HG02642 (cell line): ENCODE data around the gene SVEP1.
"Not testable (repeated sequence)": the region's sequence is repeated elsewhere in the genome, so short reads cannot be mapped to it uniquely, and the experiment has no call there.

Experiments used
- ATAC-seq: cut with Tn5 transposase; IDR thresholded peaks from one replicate; pipeline ENCODE4 v1.9.1; 2021; ENCODE audit warnings: mild to moderate bottlenecking; ENCODE audit not compliant: unreplicated experiment, poor library complexity

Gene SVEP1

DNA sequence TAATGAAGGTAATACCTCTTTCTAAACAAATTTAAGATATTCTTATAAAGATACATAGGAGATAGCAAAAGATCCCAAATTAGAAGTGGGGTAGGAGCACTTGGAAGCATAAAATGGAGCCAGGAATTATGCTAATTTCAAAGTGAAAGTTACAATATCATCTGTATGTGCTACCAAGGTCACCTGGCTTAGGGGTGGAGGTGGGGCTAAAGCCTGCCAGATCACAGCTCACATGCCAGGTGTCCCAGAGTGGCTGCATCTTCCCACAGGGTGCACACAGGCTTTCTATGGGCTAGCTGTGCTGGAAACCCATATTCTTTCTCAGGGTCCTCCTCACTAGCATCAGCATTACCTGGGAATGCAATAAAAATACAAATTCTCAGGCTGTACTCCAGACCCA, 123.7 kb downstream of the SVEP1 start:
- ATAC-seq: no peak

GRCh38 chr9:110452227-110452801, 127.2 kb downstream of the SVEP1 start:
- ATAC-seq: no peak

DNA sequence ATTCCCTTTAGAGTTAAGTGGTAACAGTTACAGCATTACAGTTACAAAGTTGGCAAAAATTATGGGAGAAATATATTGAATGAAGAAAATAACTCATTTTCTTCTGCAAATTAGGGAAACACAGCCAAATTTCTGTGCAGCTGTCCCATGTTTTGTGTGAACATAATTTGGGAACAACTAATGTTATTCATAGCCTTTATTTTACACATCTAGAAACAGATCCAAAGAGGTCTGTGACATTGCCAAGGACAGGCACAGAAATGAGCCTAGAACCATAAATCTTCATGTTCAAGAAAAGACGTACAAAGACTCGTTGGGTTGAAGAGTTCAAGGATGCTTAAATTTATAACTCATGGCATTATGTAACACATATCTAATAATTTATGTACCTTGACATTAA, 127.8 kb downstream of the SVEP1 start:
- ATAC-seq: no peak

DNA sequence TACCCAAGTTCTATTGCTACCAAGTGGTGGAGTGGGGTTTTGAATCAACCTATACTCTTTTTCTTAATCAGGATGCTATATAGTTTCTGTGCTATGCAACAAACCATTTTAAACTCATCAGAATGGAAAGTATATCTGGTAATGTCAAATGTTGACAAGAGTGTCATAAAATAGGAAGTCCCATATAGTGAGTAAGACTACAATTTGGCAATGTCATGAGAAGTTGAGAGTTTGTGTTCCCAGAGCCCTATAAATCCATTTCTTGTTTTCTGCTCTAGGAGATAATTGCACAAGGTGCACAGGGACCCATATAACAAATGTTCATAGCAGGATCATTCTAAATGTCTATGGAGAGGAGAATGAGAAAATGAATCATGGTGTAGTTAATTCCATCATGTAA, 132.1 kb downstream of the SVEP1 start:
- ATAC-seq: no peak

GRCh38 chr9:110446171-110446570, 133.4 kb downstream of the SVEP1 start:
- ATAC-seq: no peak

DNA sequence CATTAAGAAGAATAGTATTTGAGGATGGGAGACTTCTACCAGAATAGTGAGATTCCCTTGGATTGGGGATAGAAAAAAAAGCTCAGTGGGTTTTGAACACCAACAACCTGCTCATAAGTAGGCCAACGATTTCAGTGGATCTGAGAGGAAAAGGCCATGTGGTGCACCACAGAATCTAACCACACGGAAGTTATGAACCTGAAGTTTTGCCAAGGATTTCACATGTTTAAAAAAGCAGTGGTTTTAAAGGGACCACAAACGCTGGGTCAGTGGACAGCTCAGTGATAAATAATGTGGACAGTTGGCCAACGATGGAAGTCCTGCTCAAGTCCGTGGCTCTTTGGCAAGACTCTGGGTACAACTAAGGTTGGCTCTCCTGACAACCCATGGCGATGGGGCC, 134.6 kb downstream of the SVEP1 start:
- ATAC-seq: no peak

GRCh38 chr9:110443866-110444220, 135.7 kb downstream of the SVEP1 start:
- ATAC-seq: no peak

DNA sequence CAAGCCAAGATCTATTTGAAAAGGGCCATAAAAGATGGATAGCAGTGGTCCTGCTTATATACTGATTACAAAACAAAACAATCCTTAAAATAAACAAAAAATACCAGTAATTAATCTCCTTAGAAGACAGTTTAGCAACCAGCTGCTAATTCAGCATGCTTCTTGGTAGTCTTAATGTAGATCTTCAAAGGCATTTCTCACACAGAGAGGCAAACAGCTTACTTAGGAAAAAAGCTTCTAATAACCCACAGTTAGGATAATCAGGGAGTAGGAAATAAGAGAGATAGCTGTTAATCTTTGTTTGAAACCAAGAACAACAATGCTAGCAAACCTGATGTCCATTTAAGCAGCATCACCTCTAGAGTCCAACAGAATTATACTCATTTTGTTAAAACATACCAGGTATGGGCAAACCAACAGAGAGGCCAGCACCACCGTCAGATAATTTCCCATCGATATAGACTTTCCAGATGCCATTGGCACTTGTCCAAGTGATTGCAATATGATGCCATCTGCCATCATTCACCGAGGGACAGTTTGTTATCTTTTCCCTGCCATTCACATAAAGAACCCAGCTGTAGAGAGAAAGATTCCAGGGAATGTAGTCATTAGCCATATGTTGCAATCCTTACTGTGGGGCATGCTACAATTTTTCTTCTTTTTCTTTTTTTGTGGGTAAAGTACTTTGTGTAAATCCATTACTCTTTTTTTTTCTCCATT, 136.2 kb downstream of the SVEP1 start:
- ATAC-seq: no peak

DNA sequence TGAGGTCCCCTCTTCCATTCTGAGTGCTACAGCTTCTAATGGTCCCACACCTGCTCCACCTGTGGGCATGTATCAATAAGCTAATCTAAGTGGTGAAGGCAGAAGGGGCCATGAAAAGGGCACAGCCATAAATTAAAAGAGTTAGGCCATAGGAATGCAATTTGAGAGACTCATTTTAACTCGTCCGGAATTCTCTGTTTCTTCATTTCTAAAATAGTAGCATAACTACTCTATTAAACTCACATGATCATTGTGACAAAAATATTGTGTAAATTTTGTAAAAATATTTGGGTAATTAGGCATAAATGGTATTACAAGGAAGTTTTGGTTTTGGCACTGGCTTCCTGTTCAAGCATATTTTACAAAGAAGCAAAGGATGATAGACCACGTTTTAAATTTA, 138.7 kb downstream of the SVEP1 start:
- no peak for ATAC-seq

- ATAC-seq: no peak
Measured at GRCh38 chr9:110440172-110440571, 139.4 kb downstream of the SVEP1 start.

DNA sequence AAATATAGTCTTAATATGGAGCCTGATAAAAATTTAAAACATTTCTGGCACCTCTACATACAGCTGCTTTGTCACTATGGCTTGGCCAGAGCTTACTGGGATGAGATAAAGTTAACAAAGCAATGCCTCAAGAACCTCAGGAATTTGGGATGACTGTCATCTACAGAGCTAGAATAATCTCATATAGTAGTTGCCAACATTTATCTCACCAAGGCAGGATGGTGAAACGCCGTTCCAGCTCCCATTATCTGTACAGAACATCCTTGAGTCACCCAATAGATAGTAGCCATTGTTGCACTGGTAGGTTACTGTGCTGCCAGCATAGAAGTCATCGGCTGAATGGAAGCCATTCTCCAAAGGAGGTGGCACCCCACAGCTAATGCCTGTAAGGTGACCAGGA, 147.3 kb downstream of the SVEP1 start:
- ATAC-seq: no peak

GRCh38 chr9:110429453-110429852, 150.1 kb downstream of the SVEP1 start:
- ATAC-seq: no peak

- peak; percentile 81 for ATAC-seq
Measured at GRCh38 chr9:110427497-110428104, 151.9 kb downstream of the SVEP1 start.

DNA sequence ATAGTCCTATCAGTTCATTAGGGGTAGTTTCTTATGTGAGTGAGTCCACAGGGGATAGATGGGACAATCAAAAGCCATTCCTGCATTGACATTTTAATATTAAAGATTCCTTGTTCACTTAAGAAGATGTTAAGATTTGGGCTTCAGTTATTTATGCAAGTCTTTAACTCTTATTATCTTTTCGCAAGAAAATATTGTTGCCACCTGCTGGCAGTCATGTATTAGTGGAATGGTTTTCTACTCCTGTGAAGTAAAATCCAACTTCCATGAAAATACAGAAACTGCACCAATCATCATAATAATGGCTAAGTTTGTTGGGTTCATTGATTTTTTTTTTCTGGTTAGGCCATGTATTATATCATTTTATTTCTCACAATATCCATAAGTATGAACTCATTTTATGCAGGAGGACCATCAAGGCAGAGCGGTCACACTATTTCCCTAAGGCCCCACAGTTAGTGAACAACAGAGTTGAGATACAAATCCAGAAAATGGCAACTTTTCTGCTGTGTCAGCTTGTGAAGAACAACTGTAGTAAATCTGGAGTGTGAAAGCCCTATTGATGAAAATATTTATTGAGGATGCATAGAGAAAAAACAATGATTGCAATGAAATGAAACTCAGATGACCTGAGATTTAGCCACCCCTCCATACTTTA, 153.4 kb downstream of the SVEP1 start:
- ATAC-seq: no peak

GRCh38 chr9:110414471-110414870, 165.1 kb downstream of the SVEP1 start:
- ATAC-seq: no peak

GRCh38 chr9:110410961-110411360, 168.6 kb downstream of the SVEP1 start:
- ATAC-seq: no peak

- ATAC-seq: no peak
Measured at GRCh38 chr9:110408598-110408997, 170.9 kb downstream of the SVEP1 start.

DNA sequence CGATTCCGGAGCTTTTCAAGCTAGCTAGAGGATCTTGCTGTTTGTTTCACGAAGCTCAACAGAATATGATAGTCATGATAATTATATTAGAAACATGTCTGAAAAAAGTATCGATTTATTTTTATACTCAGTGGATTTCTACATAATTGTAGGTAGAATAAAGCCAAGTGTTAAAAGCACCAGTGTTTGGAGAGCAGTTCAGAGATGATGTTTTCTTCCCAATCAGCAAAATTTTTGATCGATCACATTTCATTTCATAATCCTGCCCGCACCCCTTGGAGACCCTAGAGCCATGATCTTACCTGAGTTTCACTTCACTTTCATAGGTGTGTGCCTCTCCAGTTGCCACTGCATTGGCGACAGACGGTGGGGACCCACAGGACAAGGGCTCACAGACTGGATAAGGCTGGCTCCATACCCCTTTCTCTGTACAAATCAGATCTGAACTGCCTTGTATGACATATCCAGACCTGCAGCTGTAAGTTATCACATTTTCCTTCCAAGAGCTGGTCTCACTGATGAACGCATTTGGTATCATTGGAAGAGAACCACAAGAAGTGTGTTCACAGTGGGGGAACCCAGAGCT, 173.6 kb downstream of the SVEP1 start:
- no peak for ATAC-seq

DNA sequence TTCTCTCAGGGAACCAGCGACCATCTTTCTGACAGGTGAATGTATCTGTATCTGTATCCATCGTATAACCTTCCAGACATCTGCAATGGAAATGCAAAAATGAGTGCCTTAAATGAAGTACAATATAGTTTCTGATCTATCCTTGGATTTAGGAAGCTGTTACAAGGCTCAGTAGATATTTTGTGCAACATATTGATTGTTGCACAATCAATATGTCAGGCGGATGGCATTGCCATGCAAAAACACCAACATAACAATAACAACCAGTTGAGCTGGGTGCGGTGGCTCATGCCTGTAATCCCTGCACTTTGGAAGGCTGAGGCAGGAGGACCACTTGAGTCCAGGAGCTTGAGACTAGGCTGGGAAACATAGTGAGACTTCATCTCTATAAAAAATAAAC, 175.1 kb downstream of the SVEP1 start:
- ATAC-seq: no peak

DNA sequence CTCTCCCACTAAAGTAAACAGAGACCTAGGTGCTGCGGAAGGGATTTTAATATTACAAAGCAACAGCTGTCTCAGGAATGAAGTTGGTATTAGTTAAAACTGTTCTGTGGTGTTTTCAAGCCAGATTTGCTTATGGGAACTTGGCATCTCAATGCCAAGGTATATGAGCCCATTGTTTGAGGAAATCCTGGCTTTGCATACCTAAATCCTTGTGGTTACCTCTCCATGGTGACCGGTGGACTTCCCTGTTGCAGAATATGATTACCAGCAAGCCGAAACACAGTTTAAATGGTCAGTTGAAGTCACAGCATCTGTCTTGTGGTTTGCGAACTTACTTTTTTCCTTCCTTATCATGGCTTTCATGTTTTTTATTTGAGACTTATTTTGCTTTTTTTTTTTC, 179.6 kb downstream of the SVEP1 start:
- ATAC-seq: no peak

GRCh38 chr9:110398992-110399391, 180.5 kb downstream of the SVEP1 start:
- ATAC-seq: not testable (repeated sequence)
